Measurements from ENCODE around the gene GPC2.

DNA sequence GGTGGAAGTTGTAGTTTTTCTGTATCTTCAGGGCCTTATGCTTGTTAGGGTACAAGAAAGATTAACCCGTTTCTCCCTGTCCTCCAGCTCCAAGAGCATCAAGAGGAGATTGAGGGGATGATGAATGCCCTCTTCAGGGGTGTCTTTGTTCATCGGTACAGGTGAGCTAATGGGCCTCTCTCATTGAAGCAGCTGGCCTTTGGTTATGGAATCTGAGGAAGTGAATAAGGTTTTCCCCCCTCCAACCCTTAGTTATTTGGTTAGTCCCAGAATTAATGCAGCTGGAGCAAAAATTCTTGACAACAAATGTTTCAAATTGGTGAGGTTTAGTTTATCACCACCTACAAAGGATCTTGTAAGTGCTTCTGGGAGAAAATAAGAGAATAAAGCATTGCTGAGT is 18.0 kb upstream of the GPC2 start:
- TF ChIP-seq POLR2A (IDR thresholded peaks at IDR 0.05): no peak
- TF ChIP-seq, protein P1, sequence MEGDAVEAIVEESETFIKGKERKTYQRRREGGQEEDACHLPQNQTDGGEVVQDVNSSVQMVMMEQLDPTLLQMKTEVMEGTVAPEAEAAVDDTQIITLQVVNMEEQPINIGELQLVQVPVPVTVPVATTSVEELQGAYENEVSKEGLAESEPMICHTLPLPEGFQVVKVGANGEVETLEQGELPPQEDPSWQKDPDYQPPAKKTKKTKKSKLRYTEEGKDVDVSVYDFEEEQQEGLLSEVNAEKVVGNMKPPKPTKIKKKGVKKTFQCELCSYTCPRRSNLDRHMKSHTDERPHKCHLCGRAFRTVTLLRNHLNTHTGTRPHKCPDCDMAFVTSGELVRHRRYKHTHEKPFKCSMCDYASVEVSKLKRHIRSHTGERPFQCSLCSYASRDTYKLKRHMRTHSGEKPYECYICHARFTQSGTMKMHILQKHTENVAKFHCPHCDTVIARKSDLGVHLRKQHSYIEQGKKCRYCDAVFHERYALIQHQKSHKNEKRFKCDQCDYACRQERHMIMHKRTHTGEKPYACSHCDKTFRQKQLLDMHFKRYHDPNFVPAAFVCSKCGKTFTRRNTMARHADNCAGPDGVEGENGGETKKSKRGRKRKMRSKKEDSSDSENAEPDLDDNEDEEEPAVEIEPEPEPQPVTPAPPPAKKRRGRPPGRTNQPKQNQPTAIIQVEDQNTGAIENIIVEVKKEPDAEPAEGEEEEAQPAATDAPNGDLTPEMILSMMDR (IDR thresholded peaks at IDR 0.05): no peak
